COLO829 (cell line): ENCODE data around the gene SMLR1.

Source experiments
- DNase-seq: peaks from one replicate; pipeline ENCODE4 v3.0.0; 2012; ENCODE audit warnings: low spot score

The SMLR1 gene

GRCh38 chr6:130825772-130826441, 1.3 kb upstream of the SMLR1 start:
- DNase-seq = no peak

DNA sequence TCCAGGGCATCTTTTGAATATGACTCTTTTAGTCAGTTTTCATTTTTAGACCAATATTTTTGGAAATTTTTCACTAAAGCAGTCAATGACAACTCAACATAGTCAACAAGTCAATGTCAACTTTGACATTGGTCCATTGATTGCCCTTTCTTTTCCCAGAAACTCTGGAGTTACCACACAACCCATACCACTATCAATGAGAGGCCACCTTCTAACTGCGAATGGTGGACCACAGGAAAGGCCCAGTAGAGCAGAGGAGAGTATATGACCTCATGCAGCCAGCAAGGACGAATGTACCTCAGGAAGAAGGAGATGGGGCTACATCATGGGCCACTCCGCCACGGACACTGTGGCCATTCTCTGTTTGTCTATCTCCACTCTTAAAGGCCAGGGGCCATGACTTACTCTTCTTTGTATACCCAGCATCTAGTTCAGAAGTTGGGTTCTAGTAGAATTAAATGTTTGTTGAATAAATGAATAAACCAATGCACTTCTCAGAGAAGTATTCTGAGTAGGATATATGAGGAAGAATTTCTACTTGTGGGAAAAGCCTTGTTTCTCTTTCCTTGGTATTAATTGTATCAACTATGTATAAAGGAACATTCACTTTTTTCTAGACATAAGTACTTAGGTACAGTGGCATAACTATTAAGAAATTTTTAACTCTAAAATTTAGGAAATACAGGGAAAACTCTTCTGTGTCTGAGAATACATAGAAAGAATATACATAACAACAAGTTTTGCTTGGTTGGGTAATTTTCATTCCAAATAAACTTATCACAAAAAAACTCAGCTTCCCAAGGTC, 562 bp upstream of the SMLR1 start:
- no peak for DNase-seq

DNA sequence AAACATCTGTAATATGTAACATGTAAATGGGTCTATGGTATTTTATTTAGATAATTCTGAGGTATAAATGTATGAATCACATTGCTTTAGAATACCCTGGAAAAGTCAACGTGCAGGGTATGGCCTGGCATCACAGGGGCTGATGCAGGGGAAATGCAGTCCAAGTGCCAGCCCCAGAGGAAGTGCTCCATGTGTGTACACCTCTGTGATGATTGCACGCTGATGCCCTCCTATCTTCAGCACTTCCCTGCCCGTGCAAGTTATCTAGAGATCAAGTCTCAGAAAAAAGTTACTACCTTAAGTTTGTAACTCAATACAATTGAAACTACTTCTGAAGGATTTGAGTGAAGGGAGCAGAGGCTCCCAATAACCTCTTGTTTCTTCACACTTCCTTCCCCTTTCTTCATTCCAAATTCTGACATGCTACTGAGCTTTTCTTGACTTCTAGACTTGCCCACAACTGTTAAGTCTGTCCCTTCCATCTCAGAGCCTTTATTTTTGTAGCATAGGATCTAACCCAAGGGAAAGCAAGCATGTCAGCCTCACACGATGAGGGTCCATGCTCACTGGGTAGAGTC, 2.2 kb downstream of the SMLR1 start:
- DNase-seq = no peak

DNA sequence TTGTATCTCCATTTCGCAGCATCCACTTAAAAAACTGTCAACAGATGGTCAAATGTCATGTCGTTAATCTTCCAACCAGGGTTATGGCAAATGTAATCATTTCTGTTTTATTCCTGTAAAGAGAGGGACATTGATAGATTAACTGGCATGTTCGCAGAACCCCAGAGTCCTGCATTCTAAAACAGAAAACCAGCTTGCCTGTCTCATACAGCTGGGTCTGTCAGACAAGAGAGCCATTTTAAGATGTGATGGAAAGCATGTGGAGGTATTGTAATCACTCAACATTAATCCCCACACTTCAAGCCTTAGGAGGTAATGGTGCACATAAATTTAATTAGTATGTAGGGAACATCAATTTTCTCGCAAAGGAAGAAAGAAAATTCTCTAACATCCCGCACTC, 4.4 kb downstream of the SMLR1 start:
- DNase-seq = no peak

DNA sequence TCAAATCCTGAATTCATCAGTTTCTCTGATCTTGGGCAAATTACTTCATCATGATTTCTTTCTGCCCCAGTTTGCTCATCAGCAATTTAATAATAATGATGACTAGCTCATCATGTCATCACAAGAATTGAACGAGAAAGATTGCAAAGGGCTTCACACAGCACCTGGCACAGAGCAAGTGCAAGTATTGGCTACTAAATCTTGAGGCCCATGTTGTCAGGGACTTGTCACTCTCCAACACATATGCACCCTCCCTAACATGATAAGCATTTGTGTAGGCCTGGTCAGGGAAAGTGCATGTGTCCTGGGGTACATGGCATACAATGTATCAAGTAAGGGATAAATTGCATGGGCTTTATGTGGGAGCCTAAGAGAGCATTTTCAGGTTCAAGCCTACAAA, 6.4 kb downstream of the SMLR1 start:
- no peak for DNase-seq

DNA sequence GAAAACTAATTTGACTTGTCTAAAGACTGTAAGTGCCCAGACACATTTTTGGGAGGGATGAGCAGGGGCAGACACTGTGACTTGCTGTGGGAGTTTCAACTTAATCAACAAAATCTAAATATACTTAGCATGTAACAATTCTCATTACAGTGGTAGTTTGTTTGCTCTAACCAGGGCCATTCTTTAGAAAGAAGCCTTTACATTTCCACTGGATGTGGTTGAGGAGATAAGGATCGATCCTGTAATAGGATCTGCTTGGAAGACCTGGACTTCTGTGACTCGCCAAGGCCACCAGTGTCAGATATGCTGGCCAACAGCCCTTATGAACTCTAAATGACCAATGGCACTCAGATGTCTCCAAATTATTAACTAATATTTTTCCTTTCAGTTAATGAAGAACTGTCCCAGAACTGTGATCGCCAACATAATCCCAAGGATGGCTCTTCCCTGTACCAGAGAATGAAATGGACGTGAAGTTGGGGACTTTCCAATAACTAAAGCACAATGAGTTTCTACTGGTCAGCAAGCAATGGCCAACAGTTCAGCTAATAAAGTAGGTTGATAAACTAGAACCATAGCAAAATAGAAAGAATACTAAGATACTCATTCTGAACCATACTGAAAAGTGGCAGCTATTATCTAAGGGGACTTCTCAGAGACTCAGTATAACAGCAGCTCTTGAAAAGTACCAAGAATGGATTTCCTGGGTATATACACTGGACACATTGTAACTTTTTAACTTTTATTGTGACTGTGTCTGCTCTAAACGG, 7.5 kb downstream of the SMLR1 start:
- no peak for DNase-seq

DNA sequence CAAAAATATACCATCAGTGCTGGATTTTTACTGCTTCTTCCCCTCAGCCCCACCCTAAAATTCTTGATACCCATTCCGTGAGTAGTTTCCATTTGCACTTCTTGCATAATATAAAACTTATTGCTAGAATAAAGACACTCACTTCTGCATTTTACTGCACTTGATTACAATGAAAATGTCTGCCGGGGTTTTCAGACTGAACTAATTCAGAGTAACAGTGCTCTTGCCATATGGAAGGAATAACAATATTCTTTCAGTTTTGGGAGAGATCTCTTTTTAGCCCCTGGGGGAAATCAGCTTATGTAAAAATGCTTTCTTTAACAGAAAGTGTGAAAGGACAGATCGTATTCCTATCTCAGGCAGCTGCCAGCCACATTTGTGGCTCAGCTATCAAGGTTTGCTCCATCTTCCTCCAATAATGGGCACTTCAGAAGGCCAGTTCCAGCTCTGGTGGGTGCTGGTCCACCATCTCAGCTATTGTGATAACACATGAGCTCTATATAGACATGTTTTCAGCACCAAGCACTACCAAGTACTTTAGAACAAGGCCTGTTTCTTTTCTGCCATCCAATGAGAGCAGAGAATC, 8.9 kb downstream of the SMLR1 start:
- DNase-seq = no peak

DNA sequence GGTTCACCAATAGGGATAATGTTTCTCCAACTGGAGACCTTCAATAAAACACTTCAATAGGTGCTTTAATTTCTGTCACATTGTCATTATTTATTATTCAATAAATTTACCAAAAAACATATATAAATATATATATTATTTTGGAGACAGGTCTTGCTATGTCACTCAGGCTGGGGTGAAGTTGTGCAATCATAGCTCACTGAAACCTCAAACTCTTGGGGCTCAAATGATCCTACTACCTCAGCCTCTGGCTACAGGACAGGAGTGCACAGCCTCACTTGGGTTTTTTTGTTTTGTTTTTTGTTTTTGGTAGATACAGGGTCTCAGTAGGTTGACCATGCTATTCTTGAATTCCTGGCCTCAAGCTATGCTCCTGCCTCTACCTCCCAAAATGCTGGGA, 9.9 kb downstream of the SMLR1 start:
- no peak for DNase-seq

- DNase-seq = no peak
Measured at GRCh38 chr6:130838250-130838860, 11.1 kb downstream of the SMLR1 start.

- no peak for DNase-seq
Measured at GRCh38 chr6:130838951-130839350, 11.7 kb downstream of the SMLR1 start.

DNA sequence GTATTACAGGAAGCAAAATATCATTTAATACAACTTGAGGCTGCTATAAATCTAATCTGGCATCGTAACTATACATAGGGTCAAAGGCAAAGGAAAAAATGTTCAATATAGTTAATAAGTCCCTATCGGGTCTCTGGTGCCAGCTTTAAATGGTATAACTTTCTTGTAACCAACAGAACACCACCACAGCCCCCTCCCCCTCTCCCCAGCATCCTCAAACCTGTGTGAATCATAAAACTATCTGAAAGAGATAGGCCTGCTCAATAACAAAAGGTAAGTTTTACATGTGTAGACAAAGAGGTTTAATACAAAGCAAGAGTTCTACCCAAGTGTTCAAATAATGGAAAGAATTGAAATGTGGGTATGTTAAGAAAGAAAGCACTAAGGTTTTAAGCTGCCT, 12.2 kb downstream of the SMLR1 start:
- no peak for DNase-seq

- DNase-seq = no peak
Measured at GRCh38 chr6:130840050-130840449, 12.8 kb downstream of the SMLR1 start.

DNA sequence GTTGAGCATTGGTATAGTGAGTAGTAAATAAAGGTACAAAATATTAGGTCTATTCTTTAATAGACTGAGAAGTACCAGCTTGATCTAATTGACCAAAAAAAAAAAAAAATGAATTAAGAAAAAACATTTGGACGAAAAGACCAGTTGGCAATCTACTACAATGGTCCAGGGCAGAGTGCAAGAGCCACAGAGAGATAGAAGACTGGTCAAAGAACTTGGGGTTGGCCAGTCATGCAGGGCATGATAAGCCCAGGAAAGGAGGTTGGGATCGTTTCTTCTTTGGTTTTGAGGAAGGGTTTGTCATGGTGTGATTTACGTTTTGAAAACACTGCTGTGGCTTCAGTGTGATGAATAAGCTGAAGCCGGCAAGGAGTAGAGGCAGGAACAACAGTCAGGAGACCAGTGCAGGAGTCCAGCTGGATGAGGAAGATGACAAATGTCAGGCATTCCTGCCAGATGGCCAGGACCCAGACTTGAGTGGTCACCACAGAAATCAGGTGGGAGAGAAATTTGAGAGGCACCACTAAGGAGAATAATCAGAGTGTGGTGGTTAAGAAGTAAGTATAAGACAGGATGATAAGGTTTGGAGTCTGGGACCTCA, 14.0 kb downstream of the SMLR1 start:
- DNase-seq = no peak

- peak; percentile 45 for DNase-seq
Measured at GRCh38 chr6:130843575-130844320, 16.5 kb downstream of the SMLR1 start.

DNA sequence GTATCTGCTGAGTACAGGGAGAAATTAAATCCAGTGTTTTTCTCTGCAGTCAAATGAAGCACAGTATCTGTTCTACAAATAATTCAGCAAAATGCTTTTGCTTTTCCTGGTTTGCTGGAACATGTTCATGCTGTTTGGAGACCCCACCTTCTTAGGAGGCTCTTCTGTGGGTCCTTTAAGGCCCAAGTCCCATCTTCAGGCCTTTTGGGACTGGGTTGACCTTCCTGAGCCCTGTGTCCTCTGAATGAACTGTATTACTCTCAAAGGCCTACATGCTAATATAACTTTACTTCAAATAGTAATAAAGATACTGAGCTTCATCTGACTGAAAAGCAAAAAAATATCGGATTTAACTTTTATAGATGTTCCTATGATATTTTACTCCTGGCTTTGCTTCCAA, 19.3 kb downstream of the SMLR1 start:
- DNase-seq = no peak

DNA sequence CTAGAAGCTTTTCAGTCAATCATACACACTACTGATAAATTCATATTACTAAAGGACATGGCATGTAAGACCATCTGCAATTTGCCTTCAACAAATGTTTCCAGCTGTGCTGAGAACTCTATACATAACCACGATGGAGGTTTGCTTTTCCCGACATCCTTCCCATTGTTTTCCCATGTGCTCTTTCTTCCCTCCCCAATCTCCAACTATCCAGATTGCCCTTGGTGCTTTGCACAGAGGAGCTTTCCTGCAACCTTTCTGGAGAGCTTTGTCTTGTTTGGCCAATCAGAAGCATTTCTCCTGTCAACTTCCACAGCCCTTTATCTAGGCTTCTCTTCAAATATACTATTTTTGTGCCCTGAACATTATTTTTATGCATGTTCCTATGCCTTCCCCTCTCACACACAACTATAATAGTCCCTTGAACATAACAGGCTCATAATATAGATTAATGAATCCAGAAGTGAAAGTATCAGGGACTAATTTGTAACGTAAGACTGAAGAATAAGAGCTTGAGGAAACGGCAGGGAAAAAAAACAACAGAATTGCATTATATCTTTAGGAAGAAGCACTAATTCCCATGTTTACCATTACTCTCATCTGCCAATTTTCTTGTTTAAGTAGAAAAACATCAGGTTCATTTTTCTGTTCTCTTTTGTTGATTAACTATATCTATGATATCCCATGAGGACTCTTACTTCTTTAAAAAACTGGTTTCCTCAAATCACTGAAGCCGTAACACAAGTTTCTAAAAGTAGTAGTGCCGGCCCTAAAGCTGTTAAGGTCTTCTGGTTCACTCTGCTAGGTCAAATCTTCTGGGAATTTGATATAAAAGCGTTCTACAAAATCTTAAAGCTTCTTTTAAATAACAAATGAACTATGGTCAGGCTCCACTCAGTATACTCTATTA, 20.1 kb downstream of the SMLR1 start:
- DNase-seq = no peak

- no peak for DNase-seq
Measured at GRCh38 chr6:130848945-130849344, 21.7 kb downstream of the SMLR1 start.

GRCh38 chr6:130849594-130849993, 22.4 kb downstream of the SMLR1 start:
- DNase-seq = no peak

DNA sequence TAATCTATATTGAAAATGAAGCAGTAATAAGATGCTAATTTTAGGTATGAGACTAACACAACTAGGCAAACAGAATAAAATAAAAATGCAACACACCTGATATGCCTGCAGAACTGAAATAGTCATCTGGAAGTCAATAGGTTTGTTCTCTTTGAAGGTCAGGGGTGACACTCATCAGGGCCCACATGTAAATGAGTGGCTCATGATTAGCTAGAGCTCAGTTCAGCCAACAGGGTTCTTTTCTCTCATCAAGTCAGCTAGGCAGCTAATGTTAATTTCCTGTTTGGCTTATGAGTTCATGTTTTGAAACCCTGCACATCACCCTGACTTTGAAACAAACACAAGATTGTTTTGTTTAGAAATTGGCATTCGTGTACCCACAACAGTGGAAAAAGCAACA, 23.8 kb downstream of the SMLR1 start:
- no peak for DNase-seq
